ENCODE measurements around the gene GJA9.
"Not testable (repeated sequence)": the region's sequence is repeated elsewhere in the genome, so short reads cannot be mapped to it uniquely, and the experiment has no call there.

Gene GJA9

GRCh38 chr1:38919130-38919529, 37.7 kb upstream of the GJA9 start:
- POLR2A ChIA-PET = no interaction called here
- TF ChIP-seq, protein P1, sequence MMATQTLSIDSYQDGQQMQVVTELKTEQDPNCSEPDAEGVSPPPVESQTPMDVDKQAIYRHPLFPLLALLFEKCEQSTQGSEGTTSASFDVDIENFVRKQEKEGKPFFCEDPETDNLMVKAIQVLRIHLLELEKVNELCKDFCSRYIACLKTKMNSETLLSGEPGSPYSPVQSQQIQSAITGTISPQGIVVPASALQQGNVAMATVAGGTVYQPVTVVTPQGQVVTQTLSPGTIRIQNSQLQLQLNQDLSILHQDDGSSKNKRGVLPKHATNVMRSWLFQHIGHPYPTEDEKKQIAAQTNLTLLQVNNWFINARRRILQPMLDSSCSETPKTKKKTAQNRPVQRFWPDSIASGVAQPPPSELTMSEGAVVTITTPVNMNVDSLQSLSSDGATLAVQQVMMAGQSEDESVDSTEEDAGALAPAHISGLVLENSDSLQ (IDR thresholded peaks at IDR 0.05) = no peak
- TF ChIP-seq NFRKB (IDR thresholded peaks at IDR 0.05) = no peak
- TF ChIP-seq FOXA1 (IDR thresholded peaks at IDR 0.05) = no peak
- TF ChIP-seq ELF4 (IDR thresholded peaks at IDR 0.05) = no peak
- no peak for TF ChIP-seq FOXK2 (IDR thresholded peaks at IDR 0.05)
- TF ChIP-seq CTBP1 (IDR thresholded peaks at IDR 0.05; ENCODE audit: borderline replicate concordance) = no peak
- TF ChIP-seq ARNT (IDR thresholded peaks at IDR 0.05) = no peak
- TF ChIP-seq LEF1 (IDR thresholded peaks at IDR 0.05; ENCODE audit: borderline replicate concordance) = no peak
- no peak for TF ChIP-seq TARDBP (IDR thresholded peaks at IDR 0.05)
- TF ChIP-seq L3MBTL2 (conservative IDR thresholded peaks at IDR 0.05) = no peak
- CTCF ChIA-PET = no interaction called here
- no peak for DNase-seq (ENCODE audit: extremely low spot score)

- CTCF ChIA-PET = no interaction called here
- POLR2A ChIA-PET = no interaction called here
- no peak for TF ChIP-seq ELF4 (IDR thresholded peaks at IDR 0.05)
- TF ChIP-seq BHLHE40 (IDR thresholded peaks at IDR 0.05; ENCODE audit: borderline replicate concordance) = no peak
- no peak for TF ChIP-seq FOXA1 (IDR thresholded peaks at IDR 0.05)
- no peak for TF ChIP-seq SUZ12 (IDR thresholded peaks at IDR 0.05)
- no peak for TF ChIP-seq NFRKB (IDR thresholded peaks at IDR 0.05)
- TF ChIP-seq L3MBTL2 (conservative IDR thresholded peaks at IDR 0.05) = no peak
- TF ChIP-seq FOXK2 (IDR thresholded peaks at IDR 0.05) = no peak
- no peak for TF ChIP-seq TARDBP (IDR thresholded peaks at IDR 0.05)
- no peak for TF ChIP-seq CTBP1 (IDR thresholded peaks at IDR 0.05; ENCODE audit: borderline replicate concordance)
- TF ChIP-seq FOXM1 (IDR thresholded peaks at IDR 0.05; ENCODE audit: borderline replicate concordance) = no peak
- no peak for TF ChIP-seq ZNF384 (IDR thresholded peaks at IDR 0.05)
- DNase-seq (ENCODE audit: extremely low spot score) = no peak
Observed at GRCh38 chr1:38918568-38918967, 37.2 kb upstream of the GJA9 start.

DNA sequence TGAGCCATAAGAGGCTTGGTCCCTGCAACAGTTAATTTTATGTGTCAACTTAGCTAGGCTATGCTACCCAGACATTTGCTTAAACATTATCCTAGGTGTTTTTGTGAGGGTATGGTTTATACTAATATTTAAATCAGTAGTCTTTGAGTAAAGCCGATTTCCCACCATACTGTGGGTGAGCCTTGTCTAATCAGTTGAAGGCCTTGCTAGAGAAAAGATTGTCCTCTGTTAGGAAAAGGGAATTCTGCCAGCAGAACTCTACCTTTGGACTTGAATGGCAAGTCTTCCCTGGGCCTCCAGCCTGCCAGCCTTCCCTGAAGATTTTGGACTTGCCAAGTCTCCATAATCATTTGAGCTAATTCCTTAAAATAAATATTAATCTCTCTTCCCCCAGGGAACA, 36.4 kb upstream of the GJA9 start:
- ChIA-PET POLR2A (no interaction called here), CTCF (no interaction called here)
- TF ChIP-seq FOXK2 (IDR thresholded peaks at IDR 0.05) (no peak), SUZ12 (IDR thresholded peaks at IDR 0.05) (no peak), LEF1 (IDR thresholded peaks at IDR 0.05; ENCODE audit: borderline replicate concordance) (no peak), L3MBTL2 (conservative IDR thresholded peaks at IDR 0.05) (no peak), NFRKB (IDR thresholded peaks at IDR 0.05) (no peak), ZNF384 (IDR thresholded peaks at IDR 0.05) (no peak), SP1 (IDR thresholded peaks at IDR 0.05) (no peak), BHLHE40 (IDR thresholded peaks at IDR 0.05; ENCODE audit: borderline replicate concordance) (no peak), ELF4 (IDR thresholded peaks at IDR 0.05) (no peak), HDGF (IDR thresholded peaks at IDR 0.05; ENCODE audit: borderline replicate concordance) (no peak), FOXM1 (IDR thresholded peaks at IDR 0.05; ENCODE audit: borderline replicate concordance) (no peak)
- DNase-seq (ENCODE audit: extremely low spot score) = no peak

GRCh38 chr1:38917337-38917736, 36.0 kb upstream of the GJA9 start:
- DNase-seq (ENCODE audit: extremely low spot score) = no peak
- ChIA-PET CTCF (no interaction called here), POLR2A (no interaction called here)
- no peak for TF ChIP-seq SP1 (IDR thresholded peaks at IDR 0.05)
- no peak for TF ChIP-seq NFRKB (IDR thresholded peaks at IDR 0.05)
- TF ChIP-seq HDGF (IDR thresholded peaks at IDR 0.05; ENCODE audit: borderline replicate concordance) = no peak
- no peak for TF ChIP-seq FOXK2 (IDR thresholded peaks at IDR 0.05)
- no peak for TF ChIP-seq ELF4 (IDR thresholded peaks at IDR 0.05)
- TF ChIP-seq, protein P1 (IDR thresholded peaks at IDR 0.05) = no peak
- no peak for TF ChIP-seq CTBP1 (IDR thresholded peaks at IDR 0.05; ENCODE audit: borderline replicate concordance)
- no peak for TF ChIP-seq ARNT (IDR thresholded peaks at IDR 0.05)
- no peak for TF ChIP-seq FOXM1 (IDR thresholded peaks at IDR 0.05; ENCODE audit: borderline replicate concordance)
- no peak for TF ChIP-seq L3MBTL2 (conservative IDR thresholded peaks at IDR 0.05)
- TF ChIP-seq BHLHE40 (IDR thresholded peaks at IDR 0.05; ENCODE audit: borderline replicate concordance) = no peak
- no peak for TF ChIP-seq FOXA1 (IDR thresholded peaks at IDR 0.05)
- no peak for TF ChIP-seq ZNF384 (IDR thresholded peaks at IDR 0.05)
- TF ChIP-seq LEF1 (IDR thresholded peaks at IDR 0.05; ENCODE audit: borderline replicate concordance) = no peak
- no peak for TF ChIP-seq SUZ12 (IDR thresholded peaks at IDR 0.05)
- no peak for TF ChIP-seq TARDBP (IDR thresholded peaks at IDR 0.05)

GRCh38 chr1:38915352-38915948, 34.1 kb upstream of the GJA9 start:
- TF ChIP-seq FOXK2 (IDR thresholded peaks at IDR 0.05) = no peak
- ChIA-PET CTCF (no interaction called here), POLR2A (no interaction called here)
- no peak for DNase-seq (ENCODE audit: extremely low spot score)

DNA sequence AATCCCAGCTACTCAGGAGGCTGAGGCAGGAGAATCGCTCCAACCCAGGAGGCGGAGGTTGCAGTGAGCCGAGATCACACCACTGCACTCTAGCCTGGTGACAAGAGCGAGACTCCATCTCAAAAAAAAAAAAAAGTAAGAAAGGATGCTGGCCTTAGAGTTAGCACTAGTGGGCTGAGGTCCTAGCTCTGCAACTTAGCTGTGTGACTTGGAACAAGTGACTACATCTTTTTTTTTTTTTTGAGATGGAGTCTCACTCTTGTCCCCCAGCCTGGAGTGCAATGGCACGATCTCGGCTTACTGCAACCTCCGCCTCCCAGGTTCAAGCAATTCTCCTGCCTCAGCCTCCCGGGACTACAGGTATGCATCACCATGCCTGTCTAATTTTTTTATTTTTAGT, 33.5 kb upstream of the GJA9 start:
- DNase-seq (ENCODE audit: extremely low spot score); CTCF ChIA-PET; POLR2A ChIA-PET: not testable (repeated sequence)

DNA sequence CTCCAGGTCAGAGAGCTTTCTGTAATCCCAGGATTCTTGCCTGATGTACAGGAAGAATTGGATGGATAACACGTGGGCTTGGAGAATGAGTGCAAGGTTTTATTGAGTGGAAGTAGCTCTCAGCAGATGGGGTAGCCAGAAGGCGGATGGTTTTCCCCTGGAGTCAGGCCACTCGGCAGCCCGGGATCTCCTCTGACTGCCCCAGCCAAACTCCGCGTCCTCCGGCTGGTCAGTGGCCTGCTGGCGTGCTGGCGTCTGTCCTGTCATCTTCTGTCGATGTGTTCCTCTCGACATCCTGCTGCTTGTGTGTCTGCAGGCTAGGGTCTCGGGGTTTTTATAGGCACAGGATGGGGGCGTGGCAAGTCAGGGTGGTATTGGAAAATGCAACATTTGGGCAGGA, 27.4 kb upstream of the GJA9 start:
- POLR2A ChIA-PET = no interaction called here
- no peak for DNase-seq (ENCODE audit: extremely low spot score)
- TF ChIP-seq ZNF384 (IDR thresholded peaks at IDR 0.05) (no peak), LEF1 (IDR thresholded peaks at IDR 0.05; ENCODE audit: borderline replicate concordance) (no peak), ELF4 (IDR thresholded peaks at IDR 0.05) (no peak), NFRKB (IDR thresholded peaks at IDR 0.05) (no peak), SUZ12 (IDR thresholded peaks at IDR 0.05) (no peak), FOXK2 (IDR thresholded peaks at IDR 0.05) (no peak), ARNT (IDR thresholded peaks at IDR 0.05) (no peak), L3MBTL2 (conservative IDR thresholded peaks at IDR 0.05) (no peak), BHLHE40 (IDR thresholded peaks at IDR 0.05; ENCODE audit: borderline replicate concordance) (no peak), CTBP1 (IDR thresholded peaks at IDR 0.05; ENCODE audit: borderline replicate concordance) (no peak), FOXA1 (IDR thresholded peaks at IDR 0.05) (no peak), TARDBP (IDR thresholded peaks at IDR 0.05) (no peak), HDGF (IDR thresholded peaks at IDR 0.05; ENCODE audit: borderline replicate concordance) (no peak), FOXM1 (IDR thresholded peaks at IDR 0.05; ENCODE audit: borderline replicate concordance) (no peak), SP1 (IDR thresholded peaks at IDR 0.05) (no peak)
- TF ChIP-seq, protein P1 (IDR thresholded peaks at IDR 0.05) = no peak
- CTCF ChIA-PET = no interaction called here

Measured in HEK293T (cell line).